Sciatic nerve (tissue), 2 donors: ENCODE data around the gene KIF14. TPM values are rescaled to one million over a fixed set of nuclear protein-coding genes. Genes with fewer than 3 reads are reported as not detected.
"Not testable (repeated sequence)": the region's sequence is repeated elsewhere in the genome, so short reads cannot be mapped to it uniquely, and the experiment has no call there.

ENCODE experiments used
- ATAC-seq: fragments of 200-7000 bp; cut with Tn5 transposase; one replicate; pipeline ENCODE4 v1.9.1; 2020; ENCODE audit warnings: mild to moderate bottlenecking, moderate library complexity
- DNase-seq: peaks from one replicate; pipeline ENCODE4 v3.0.0-alpha.2; 2020; ENCODE audit warnings: low spot score
- intact Hi-C: fragments of 100-400 bp; cut with DNase I; formaldehyde crosslinking; loops from one replicate; pipeline ENCODE4 v1.14.2; 2022
- total RNA-seq: library from RNA; stranded (reverse); fragmentation: NEBNext Ultra II Directional; extraction: Animal tissue kit (Norgen Biotek cat#: 25700); gene quantifications from one replicate; pipeline ENCODE4 v1.2.1, GENCODE V29; 2021
- donor health status: DM: no; HTN: no; CAD: no.
- donor health status: DM: no; HTN: no; CAD: no.

KIF14 gene
- total RNA-seq, 1 donor from 2014 or later: 0.22 TPM

DNA sequence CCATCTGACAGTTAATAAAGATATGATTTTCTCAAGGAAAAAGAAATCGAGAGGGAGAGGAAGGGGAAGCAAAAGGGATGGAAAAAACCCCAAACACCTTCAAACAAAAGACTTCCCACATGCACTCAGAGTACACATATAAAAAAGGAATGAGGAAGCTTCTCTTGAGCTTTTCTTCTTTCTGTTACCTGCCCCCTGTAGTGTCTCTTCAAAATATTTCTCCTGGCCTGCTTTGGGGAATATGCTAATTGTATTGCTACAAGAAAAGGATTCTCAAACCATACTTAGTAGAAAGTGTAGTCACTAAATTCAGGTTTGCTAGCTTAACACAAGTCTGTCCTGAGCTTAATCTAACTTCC lies 58.7 kb downstream of the KIF14 start:
- ATAC-seq (no peak), DNase-seq (no peak)
- intact Hi-C loops: no loop called here

DNA sequence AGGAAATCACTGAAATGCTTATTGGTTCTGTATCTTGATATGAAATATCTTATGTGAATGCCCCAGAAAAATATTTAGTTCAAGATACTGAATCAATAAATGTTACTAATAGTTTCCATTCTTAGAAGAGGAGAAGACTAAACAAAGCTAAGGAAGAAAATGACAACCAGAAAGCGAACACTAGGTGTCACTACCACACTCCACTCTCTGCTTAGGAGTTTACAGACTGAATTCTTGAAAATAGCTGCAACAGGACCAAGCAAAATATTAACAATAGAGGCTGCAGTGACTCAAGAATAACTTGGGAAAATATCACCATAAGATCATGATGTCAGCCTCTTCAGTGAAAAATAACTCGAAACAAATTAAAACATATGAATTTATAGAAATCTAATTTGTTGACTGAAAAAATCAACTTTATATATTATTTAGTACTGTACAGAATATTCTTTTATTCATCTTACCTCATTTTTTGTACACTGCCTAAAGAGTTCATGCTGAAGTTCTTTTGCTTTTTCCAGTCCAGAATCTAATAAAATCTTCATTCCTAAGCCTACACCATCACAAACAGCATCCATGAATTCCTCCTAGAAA lies 61.6 kb downstream of the KIF14 start:
- intact Hi-C loops: no loop called here
- DNase-seq: no peak
- peak; percentile 62 for ATAC-seq

DNA sequence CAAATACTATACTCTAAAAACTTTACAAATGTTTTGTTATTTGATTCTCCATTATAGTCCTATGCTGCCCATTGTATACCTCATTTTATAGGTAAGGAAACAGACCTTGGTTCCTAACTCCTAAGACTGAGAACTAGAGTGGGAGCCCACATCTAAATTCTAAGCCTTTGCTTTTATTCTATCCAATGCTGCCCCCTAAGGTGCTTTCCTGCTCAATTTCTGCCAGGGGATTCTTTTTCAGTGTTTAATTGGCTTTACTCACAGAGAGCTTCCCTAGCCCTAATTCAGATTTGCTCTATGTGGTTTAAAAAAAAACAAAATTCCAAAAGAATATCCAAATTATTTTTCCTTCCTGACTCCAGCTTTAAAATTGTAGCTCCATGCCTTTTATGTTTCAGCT lies 64.5 kb downstream of the KIF14 start:
- ATAC-seq: no peak
- intact Hi-C loops: no loop called here

DNA sequence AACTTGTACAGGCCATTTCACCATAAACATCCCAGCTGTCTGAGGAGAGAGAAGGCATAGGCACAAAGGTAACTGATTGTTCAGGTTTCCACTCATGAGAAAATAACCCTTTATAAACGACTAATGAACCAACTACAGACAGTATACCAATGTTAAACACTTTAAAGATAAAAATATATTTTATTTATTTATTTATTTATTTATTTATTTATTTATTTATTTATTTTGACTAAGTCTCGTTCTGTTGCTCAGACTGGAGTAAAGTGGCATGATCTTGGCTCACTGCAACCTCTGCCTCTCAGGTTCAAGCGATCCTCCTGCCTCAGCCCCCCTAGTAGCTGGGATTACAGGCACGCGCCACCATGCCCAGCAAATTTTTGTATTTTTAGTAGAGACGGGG lies 67.8 kb downstream of the KIF14 start:
- intact Hi-C loops, DNase-seq: not testable (repeated sequence)

More for the DNA sequence above, 64.5 kb downstream of the KIF14 start:
- no peak for DNase-seq

DNA sequence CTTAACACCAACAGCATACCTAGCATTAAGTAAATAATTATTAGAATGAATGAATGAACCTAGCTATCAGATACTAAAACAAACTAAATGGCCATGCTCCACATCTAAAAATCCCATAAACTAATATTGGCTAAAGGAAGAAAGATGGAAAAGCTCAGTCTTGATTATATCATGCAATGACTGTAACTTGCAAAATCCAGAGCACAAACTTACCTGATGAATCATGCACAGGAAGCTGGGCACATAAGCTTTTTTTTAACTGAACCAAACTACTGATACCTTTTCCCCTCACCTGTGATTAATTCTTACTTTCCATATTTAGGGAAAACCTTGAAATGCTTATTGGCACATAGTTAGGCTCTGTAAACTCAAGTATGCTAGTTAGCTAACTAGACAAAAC lies 70.2 kb downstream of the KIF14 start:
- ATAC-seq (no peak), DNase-seq (no peak)
- intact Hi-C loops: no loop called here

More for the DNA sequence above, 67.8 kb downstream of the KIF14 start:
- ATAC-seq: not testable (repeated sequence)

DNA sequence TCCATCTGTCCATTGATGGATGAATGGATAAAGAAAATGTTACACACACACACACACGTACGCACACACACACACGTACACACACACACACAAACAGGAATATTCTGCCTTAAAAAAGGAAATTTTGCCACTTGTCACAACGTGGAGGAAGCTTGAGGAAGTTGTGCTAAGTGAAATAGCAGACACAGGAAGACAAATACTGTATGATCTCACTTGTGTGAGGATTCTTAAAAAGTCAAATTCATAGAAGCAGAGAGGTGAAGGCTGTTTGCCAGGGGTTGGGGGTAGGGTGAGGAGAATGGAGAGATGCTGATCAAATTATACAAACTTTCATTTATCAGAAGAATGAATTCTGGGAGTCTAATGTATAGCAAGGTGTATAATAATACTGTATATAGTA lies 73.2 kb downstream of the KIF14 start:
- no peak for DNase-seq
- intact Hi-C loops: no loop called here
- no peak for ATAC-seq

DNA sequence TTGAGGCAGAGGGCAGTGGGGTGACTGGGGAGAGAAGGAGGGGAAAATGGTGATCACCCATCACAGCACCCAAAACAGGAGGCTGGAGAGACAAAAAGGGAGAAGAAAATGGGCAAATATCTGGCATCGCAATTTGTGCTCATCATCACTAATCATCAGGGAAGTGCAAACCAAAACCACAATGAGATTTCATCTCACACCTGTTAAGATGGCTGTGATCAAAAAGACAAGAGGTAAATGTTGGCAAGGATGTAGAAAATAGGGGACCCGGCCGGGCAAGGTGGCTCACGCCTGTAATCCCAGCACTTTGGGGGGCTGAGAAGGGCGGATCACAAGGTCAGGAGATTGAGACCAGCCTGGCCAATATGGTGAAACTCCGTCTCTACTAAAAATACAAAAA lies 74.0 kb downstream of the KIF14 start:
- no peak for DNase-seq
- intact Hi-C loops: no loop called here
- no peak for ATAC-seq

DNA sequence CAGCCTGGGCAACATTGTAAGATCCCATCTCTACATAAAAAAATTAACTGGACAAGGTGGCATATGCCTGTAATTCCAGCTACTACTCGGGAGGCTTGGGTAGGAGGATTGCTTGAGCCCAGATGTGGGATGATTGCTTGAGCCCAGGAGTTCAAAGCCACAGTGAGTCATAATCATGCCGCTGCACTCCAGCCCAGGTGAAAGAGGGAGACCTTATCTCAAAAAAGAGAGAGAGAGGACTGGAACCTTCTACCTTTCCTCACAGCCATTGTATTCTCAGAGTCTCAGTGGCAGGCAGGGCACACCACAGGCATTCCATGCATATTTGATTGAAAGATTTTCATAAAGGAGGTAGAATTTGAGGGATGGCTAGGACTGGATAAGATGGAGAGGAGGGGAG lies 78.4 kb downstream of the KIF14 start:
- DNase-seq (no peak), ATAC-seq (no peak)
- intact Hi-C loops: no loop called here

DNA sequence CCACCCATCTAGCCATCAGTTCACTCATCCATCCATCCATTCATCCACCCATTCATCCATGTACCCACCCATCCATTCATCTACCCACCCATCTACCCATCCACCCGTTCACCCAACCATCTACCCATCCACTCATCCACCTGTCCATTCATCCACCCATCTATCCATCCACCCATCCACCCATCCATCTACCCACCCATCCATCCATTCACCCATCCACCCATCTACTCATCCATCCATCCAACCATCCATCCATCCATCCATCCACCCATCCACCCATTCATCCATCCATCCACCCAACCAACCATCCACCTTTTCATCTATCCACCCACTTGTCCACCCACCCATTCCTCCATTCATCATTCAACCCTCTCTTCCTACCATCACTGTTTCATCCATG lies 80.3 kb downstream of the KIF14 start:
- DNase-seq: no peak
- intact Hi-C loops: no loop called here
- no peak for ATAC-seq

DNA sequence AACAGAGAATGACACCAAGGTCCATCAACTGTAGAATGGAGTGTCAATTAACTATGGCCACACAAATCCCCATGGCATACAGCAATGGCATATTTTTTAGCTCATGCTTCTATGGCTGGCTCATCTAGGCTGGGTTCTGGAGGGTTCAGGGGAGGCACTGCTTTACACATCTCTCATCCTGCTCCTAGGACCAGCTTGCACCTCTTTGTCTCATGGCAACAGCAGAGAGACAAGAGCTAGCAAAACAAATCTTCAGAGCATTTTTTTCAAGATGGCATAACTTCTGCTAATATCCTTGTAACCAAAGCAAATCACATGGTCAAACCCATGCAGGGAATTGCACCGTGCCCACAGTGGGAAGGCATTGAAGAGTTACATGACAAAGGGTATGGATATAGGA lies 82.4 kb downstream of the KIF14 start:
- intact Hi-C loops: no loop called here
- DNase-seq: no peak
- ATAC-seq: no peak

DNA sequence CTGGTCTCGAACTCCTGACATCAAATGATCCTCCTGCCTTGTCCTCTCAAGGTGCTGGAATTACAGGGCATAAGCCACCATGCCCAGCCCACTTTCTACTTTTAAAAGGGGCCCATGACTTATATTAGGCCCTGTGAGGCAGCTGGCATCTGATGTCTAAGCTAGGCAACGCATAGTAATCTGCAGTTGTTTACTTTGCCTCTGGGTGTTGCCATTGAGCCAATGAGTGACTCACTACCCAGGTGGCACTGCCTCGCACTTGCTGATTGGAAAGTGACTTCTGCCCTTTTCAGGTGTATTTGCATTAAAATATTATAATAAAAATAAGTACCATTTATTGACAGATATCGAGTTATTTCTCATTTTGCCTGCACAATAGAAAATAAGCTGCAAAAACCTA lies 84.9 kb downstream of the KIF14 start:
- DNase-seq: no peak
- intact Hi-C loops: no loop called here
- ATAC-seq: no peak

DNA sequence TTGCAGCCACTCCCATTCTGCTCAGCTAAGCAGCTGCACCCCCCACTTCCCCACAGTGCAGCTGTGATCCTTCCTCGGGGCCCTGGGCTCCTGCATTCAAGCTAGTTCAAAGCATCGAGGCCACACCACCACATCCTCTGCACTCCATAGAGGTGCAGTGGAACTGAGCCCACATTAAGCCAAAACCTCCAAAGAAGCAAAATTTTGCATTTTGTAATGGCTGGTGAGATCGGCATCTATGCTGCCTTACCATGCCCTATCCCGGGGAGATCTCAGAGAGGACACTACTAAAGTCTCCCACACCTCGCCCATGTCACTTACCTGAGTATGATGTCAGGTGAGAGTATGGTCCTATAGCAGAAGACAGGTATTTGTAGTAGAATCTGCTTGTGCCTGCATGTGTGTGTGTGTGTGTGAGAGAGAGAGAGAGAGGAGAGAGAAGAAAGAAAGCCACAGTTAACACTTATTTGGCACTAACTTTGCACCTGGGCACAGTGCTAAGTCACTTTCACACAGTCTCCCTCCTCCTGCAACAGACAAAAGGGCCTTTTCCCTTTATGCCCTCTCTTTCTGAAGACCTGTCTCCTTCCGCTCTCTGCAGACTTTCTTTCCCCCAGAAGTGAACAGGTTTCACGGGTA lies 89.8 kb downstream of the KIF14 start:
- intact Hi-C loops: no loop called here
- ATAC-seq (no peak), DNase-seq (no peak)

DNA sequence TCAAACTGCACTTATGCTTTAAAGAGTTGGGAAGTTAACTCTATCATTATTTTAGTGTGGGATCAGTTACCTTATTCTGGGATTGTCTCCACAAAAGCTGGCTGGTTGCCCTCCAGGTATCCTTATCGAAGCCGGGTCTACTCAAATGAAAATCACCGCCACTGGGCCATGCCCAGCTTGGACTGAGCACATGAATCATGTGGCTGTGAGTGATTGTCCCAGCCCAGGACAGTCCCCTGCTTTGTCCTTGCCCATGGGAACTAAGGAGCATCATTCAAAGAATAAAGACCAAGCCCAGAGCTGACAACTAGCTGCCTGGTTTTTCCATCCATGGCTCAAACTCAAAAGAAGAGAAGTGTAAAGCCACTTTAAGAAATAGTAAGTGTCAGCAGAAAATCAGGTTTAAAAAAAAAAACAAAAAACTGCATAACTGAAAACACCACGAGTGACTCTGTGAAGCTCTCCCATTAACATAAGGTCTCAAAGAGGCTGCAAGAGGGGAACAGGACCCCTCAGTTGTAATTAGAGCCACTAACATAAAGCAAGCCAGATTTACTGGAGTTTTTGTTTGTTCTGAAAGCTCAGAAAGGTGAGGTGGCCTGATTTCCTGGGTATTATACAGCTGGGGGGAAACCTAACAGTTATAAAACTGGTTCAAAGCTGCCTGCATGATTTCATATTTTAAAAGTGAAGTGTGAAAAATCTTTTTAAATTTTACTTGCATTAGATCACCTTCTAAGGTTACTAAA lies 91.5 kb downstream of the KIF14 start:
- ATAC-seq: no peak
- DNase-seq: no peak
- intact Hi-C loops: no loop called here

DNA sequence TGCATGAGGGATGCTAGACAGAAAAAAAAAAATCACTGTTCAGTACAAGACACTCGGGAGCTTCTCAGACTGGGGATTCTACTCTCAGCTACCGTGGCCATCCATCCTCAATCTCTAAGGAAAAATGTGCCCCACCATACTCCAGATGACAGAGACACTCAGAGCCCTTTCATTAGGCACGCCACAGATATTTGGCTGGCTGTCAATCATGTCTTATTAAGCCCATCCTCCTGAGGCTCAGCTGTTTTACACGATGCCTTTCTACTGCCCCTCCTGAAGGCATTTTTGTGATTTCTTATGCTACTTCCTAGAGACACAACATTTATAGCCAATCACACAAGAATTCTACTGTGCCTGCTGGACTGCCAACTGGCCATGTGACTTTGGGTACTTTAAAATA lies 92.9 kb downstream of the KIF14 start:
- ATAC-seq (no peak), DNase-seq (no peak)
- intact Hi-C loops: no loop called here

DNA sequence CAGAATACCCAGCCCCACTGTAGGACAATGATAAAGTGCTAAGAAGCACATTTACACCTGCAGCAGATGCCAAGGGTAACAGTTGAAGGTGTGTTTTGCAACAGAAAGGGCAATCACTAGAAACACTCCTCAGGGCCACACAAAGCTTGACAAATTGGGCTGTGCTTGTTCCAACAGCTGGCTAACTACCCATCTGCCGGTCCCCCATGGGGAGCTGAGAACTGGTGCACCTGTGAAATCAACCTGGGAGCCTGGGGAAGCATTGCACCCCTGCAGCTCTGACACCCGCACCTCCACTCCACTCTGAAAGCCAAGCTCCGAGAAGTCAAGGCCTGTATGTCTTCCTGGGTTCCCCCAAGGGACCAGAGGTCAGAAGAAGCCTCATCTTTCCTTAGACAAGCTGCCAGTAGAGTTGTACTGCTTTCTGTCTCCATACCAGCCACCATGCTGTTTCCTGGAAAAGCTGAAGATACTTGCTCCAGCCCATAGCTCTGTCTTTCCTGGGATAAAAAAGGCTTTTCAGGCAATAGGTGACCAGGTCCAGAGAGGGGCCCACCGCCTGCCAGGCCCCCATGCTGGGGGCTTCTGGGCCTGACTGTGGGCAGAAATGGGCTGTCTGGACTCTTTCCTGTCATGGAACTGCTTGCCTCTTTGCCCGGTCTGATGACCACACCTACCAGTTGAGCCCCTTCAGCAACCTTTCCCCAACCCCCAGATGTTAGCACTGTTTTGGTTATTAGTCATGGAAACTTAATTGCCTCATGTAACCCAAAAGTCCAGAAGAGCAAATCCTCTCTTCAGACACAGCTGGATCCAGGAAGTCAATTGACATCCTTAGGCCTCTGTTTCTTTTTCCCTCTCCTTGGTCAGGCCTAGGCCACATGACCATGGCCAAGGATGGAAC lies 93.6 kb downstream of the KIF14 start:
- ATAC-seq (no peak), DNase-seq (no peak)
- intact Hi-C loops: no loop called here

DNA sequence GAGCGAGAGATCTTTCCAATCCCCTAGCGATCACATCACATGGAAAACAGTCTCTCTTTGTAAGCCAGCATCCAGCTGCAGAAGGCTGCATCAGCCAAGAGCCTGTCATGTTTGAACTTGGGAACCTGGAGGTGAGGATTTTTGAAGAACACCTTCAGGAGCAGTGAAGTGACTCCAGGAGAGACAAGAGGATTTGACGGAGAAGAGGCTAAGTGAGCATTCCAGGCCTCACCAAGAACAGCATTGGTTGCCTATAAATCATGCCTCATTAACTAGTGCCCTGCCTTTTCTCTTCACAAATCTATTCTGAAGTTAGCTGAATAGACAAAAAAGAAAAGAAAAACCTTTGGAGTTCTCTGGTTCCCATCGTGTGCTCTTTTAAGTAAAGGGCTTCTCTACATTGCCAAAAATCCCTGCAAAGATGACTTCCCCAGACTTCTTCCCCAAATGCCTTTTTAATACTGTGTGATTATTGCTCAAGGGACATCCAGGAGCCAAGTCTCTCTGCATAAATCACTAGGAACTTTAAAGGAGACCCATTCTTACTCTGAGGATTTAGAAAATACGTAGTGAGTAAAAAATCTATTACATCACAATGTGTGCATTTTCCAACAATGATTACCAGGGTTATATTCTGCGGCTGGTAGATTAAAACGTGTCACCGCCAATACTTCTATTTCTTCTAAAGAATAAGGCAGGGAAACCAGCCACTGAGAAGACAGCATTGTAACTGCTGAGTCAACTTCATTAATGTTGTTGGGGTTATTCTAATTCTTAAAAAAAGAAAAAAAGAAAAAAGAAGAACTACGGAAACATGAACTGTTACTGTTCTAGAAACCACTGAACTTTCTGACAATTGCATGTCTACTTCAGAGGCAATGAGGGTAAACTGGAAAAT lies 95.2 kb downstream of the KIF14 start:
- intact Hi-C loops: no loop called here
- DNase-seq: no peak
- peak; percentile 66 for ATAC-seq

DNA sequence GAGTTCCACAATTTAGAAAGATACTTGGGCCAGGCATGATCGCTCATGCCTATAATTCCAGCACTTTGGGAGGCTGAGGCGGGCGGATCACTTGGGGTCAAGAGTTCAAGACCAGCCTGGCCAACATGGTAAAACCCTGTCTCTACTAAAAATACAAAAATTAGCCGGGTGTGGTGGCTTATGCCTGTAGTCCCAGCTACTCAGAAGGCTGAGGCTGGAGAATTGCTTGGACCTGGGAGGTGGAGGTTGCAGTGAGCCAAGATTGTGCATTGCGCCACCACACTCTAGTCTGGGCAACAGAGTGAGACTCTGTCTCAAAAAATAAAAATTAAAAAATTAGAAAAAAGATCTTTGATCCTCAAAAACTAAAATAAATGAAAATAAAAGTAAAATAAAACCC lies 96.0 kb downstream of the KIF14 start:
- DNase-seq, intact Hi-C loops, ATAC-seq: not testable (repeated sequence)

DNA sequence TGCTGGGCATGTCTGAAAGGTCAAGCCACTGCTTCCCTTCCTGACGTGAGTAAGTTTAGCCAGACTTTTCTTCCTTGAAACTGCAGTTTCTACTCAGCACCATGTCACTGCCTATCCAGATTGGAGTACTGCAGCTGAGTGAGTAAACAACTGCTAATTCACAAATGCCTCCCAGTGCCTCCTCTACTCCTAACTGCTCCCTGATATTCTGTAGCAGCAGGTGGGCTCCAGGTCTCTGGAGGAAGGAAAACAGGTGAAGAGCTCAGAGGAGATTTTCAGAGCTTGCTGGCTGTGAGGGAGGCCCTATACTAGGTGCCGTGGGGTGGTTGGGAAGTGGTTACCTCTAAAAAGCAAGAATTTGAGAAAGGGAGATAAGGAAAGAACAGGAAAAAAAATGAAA lies 96.5 kb downstream of the KIF14 start:
- ATAC-seq (no peak), DNase-seq (no peak)
- intact Hi-C loops: no loop called here

DNA sequence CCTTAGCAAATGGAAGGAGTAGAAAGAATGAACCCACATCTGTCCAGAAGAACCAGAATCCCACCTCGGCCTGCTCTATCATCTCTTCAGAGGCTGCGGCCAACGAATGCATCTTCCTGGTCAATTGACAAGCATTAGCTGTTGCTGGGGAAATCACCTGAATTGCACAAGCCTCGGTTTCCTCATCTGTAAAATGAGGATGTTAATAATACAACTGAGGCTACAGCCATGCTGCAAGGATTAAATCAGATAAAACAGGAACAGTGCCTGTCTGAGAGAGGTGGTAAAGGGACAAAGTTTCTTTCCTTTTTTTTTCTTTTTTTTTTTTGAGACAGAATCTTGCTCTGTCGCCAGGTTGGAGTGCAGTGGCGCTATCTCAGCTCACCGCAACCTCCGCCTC lies 99.8 kb downstream of the KIF14 start:
- intact Hi-C loops: no loop called here
- DNase-seq: no peak
- ATAC-seq: no peak
